ENCODE measurements around the gene LRRN2.

Gene LRRN2

GRCh38 chr1:204598319-204598969, 87.1 kb downstream of the LRRN2 start:
- Histone ChIP-seq H3K36me3 (ENCODE audit: insufficient read depth) (no peaks in the 10 kb centered on the region), H2AFZ (ENCODE audit: low read depth) (no peak overlapping the region), H3K27ac (no peak overlapping the region), H3K4me2 (no peak overlapping the region), H3K27me3 (ENCODE audit: insufficient read depth, low read depth) (no peaks in the 10 kb centered on the region), H3K4me3 (IDR thresholded peaks at IDR 0.05; ENCODE audit: insufficient read depth, low read depth, low read length) (no peak overlapping the region), H4K20me1 (ENCODE audit: insufficient read depth) (no peaks in the 10 kb centered on the region), H3K79me2 (ENCODE audit: insufficient read depth, low read depth) (no peaks in the 10 kb centered on the region), H3K4me1 (ENCODE audit: low read depth, poor library complexity, severe bottlenecking) (no peaks in the 10 kb centered on the region), H3K9ac (no peak overlapping the region)
- no peak for TF ChIP-seq CTCF (conservative IDR thresholded peaks at IDR 0.05; ENCODE audit: low read depth, low read length)

- no peak overlapping the region for H3K4me3 ChIP-seq (IDR thresholded peaks at IDR 0.05; ENCODE audit: insufficient read depth, low read depth, low read length)
- no peaks in the 10 kb centered on the region for H3K79me2 ChIP-seq (ENCODE audit: insufficient read depth, low read depth)
- no peak for TF ChIP-seq CTCF (conservative IDR thresholded peaks at IDR 0.05; ENCODE audit: low read depth, low read length)
- H3K4me1 ChIP-seq (ENCODE audit: low read depth, poor library complexity, severe bottlenecking) = no peaks in the 10 kb centered on the region
- H3K4me2 ChIP-seq = no peak overlapping the region
- H3K9ac ChIP-seq = no peak overlapping the region
- no peak overlapping the region for H3K27ac ChIP-seq
- no peaks in the 10 kb centered on the region for H3K27me3 ChIP-seq (ENCODE audit: insufficient read depth, low read depth)
- H4K20me1 ChIP-seq (ENCODE audit: insufficient read depth) = no peaks in the 10 kb centered on the region
- no peaks in the 10 kb centered on the region for H3K36me3 ChIP-seq (ENCODE audit: insufficient read depth)
- H2AFZ ChIP-seq (ENCODE audit: low read depth) = no peak overlapping the region
Observed at GRCh38 chr1:204592246-204592948, 93.1 kb downstream of the LRRN2 start.

GRCh38 chr1:204591473-204592090, 94.0 kb downstream of the LRRN2 start:
- H2AFZ ChIP-seq (ENCODE audit: low read depth) = no peak overlapping the region
- H3K36me3 ChIP-seq (ENCODE audit: insufficient read depth) = no peaks in the 10 kb centered on the region
- H3K4me1 ChIP-seq (ENCODE audit: low read depth, poor library complexity, severe bottlenecking) = no peaks in the 10 kb centered on the region
- no peaks in the 10 kb centered on the region for H3K27me3 ChIP-seq (ENCODE audit: insufficient read depth, low read depth)
- H3K27ac ChIP-seq = no peak overlapping the region
- H3K79me2 ChIP-seq (ENCODE audit: insufficient read depth, low read depth) = no peaks in the 10 kb centered on the region
- no peak overlapping the region for H3K4me3 ChIP-seq (IDR thresholded peaks at IDR 0.05; ENCODE audit: insufficient read depth, low read depth, low read length)
- H3K4me2 ChIP-seq = no peak overlapping the region
- no peak for TF ChIP-seq CTCF (conservative IDR thresholded peaks at IDR 0.05; ENCODE audit: low read depth, low read length)
- no peak overlapping the region for H3K9ac ChIP-seq
- H4K20me1 ChIP-seq (ENCODE audit: insufficient read depth) = no peaks in the 10 kb centered on the region

GRCh38 chr1:204589409-204590038, 96.0 kb downstream of the LRRN2 start:
- H3K27ac ChIP-seq = no peak overlapping the region
- no peak overlapping the region for H3K4me3 ChIP-seq (IDR thresholded peaks at IDR 0.05; ENCODE audit: insufficient read depth, low read depth, low read length)
- no peaks in the 10 kb centered on the region for H3K79me2 ChIP-seq (ENCODE audit: insufficient read depth, low read depth)
- no peaks in the 10 kb centered on the region for H3K36me3 ChIP-seq (ENCODE audit: insufficient read depth)
- no peak overlapping the region for H2AFZ ChIP-seq (ENCODE audit: low read depth)
- no peaks in the 10 kb centered on the region for H3K27me3 ChIP-seq (ENCODE audit: insufficient read depth, low read depth)
- no peak overlapping the region for H3K9ac ChIP-seq
- H4K20me1 ChIP-seq (ENCODE audit: insufficient read depth) = no peaks in the 10 kb centered on the region
- H3K4me2 ChIP-seq = no peak overlapping the region
- no peak for TF ChIP-seq CTCF (conservative IDR thresholded peaks at IDR 0.05; ENCODE audit: low read depth, low read length)
- no peaks in the 10 kb centered on the region for H3K4me1 ChIP-seq (ENCODE audit: low read depth, poor library complexity, severe bottlenecking)
